ENCODE data around the gene CCDC88B.

The CCDC88B gene

GRCh38 chr11:64348383-64349024 lies 8.5 kb downstream of the CCDC88B start:
- DNase-seq = no peak

GRCh38 chr11:64349025-64349387 lies 9.0 kb downstream of the CCDC88B start:
- no peak for DNase-seq

- DNase-seq = no peak
Observed at GRCh38 chr11:64349404-64349803, 9.4 kb downstream of the CCDC88B start.

GRCh38 chr11:64351136-64351631 lies 11.2 kb downstream of the CCDC88B start:
- no peak for DNase-seq

GRCh38 chr11:64352099-64352994 lies 12.3 kb downstream of the CCDC88B start:
- no peak for DNase-seq

GRCh38 chr11:64352995-64353714 lies 13.2 kb downstream of the CCDC88B start:
- DNase-seq = no peak

- no peak for DNase-seq
Observed at GRCh38 chr11:64353715-64354506, 13.9 kb downstream of the CCDC88B start.

GRCh38 chr11:64355078-64355940 lies 15.3 kb downstream of the CCDC88B start:
- DNase-seq = peak; percentile 31 to 48

GRCh38 chr11:64356498-64357411 lies 16.8 kb downstream of the CCDC88B start:
- peak; percentile 34 to 40 for DNase-seq

GRCh38 chr11:64357446-64357845 lies 17.4 kb downstream of the CCDC88B start:
- DNase-seq = no peak

GRCh38 chr11:64357904-64358535 lies 18.0 kb downstream of the CCDC88B start:
- peak in 1 of 2 donors; percentile 33 for DNase-seq

- no peak for DNase-seq
Observed at GRCh38 chr11:64358536-64358906, 18.5 kb downstream of the CCDC88B start.

GRCh38 chr11:64358907-64359711 lies 19.1 kb downstream of the CCDC88B start, which contains the start of gene RPS6KA4:
TSS of gene RPS6KA4 (plus strand) at chr11:64359162. CDS start at chr11:64359236, 74 bp downstream.
- DNase-seq = peak; percentile 22 to 53

- DNase-seq = peak in 1 of 2 donors; percentile 19
Observed at GRCh38 chr11:64359712-64360445, 19.9 kb downstream of the CCDC88B start.

- DNase-seq = no peak
Observed at GRCh38 chr11:64360448-64360921, 20.5 kb downstream of the CCDC88B start.

- no peak for DNase-seq
Observed at GRCh38 chr11:64361659-64362058, 21.7 kb downstream of the CCDC88B start.

- no peak for DNase-seq
Observed at GRCh38 chr11:64362339-64362738, 22.3 kb downstream of the CCDC88B start.

- no peak for DNase-seq
Observed at GRCh38 chr11:64364435-64364834, 24.4 kb downstream of the CCDC88B start.

All from CD4-positive, alpha-beta T cell treated with Interferon alpha-2 for 1 hour (primary cell).